GM12878 (cell line): ENCODE data around the gene PPP1R9B. TPM values are rescaled to one million over a fixed set of nuclear protein-coding genes. Genes with fewer than 3 reads are reported as not detected.

Source experiments
- ATAC-seq: fragments of 200-7000 bp; cut with Tn5 transposase; 3 replicates; pipeline ENCODE4 v1.9.1; 2020; ENCODE audit warnings: mild to moderate bottlenecking, moderate library complexity
- BruUV-seq: library from RNA; stranded (reverse); fragments of 400-500 nt; replicated peaks from 2 replicates; lab custom pipeline; 2021; lab: Mats Ljungman, UMichigan
- CTCF ChIA-PET: fragments of 300-600 bp; sonication (Branson Sonifier 250); formaldehyde crosslinking; extraction: SDS; loops from one replicate; lab custom pipeline; 2021; ENCODE audit warnings: inconsistent platforms; lab: Yijun Ruan, JAX
- POLR2A ChIA-PET: fragments of 350-600 bp; formaldehyde crosslinking; extraction: SDS; loops from one replicate; lab custom pipeline; 2021; ENCODE audit warnings: inconsistent platforms; lab: Charles Lee
- RAD21 ChIA-PET: fragments of 300-600 bp; sonication (Branson Sonifier 250); formaldehyde crosslinking; loops from one replicate; lab custom pipeline; 2023; ENCODE audit warnings: antibody characterized with exemption; ENCODE audit not compliant: unreplicated experiment; lab: Charles Lee
- SMC1A ChIA-PET: fragments of 300-600 bp; sonication (Branson Sonifier 250); formaldehyde crosslinking; loops from one replicate; lab custom pipeline; 2023; ENCODE audit not compliant: unreplicated experiment, uncharacterized antibody; lab: Charles Lee
- DNase-seq: peaks from one replicate; pipeline ENCODE4 v3.0.0-alpha.2; 2011; ENCODE audit warnings: low read depth, low spot score
- FAIRE-seq: peaks from 3 replicates; lab custom pipeline; 2011; peaks lifted over from hg19 to GRCh38; lab: Jason Lieb, UNC
- H2AFZ ChIP-seq: 2 replicates; pipeline ENCODE4 v1.6.0; 2011; ENCODE audit warnings: low read depth, low read length, control low read depth; ENCODE audit not compliant: control insufficient read depth
- H3K27ac ChIP-seq: 2 replicates; pipeline ENCODE4 v1.5.1; 2011; ENCODE audit warnings: control low read depth; ENCODE audit not compliant: control insufficient read depth, insufficient read depth
- H3K27me3 ChIP-seq, 2 experiments: replicated peaks in 1 of 2; 2 replicates each; pipeline versions ENCODE4 v1.6.0 to v1.6.1; 2011; ENCODE audit warnings: low read length in 1 of 2; ENCODE audit not compliant: control insufficient read depth in 2 of 2, insufficient read depth in 2 of 2
- H3K36me3 ChIP-seq, 2 experiments: 2 replicates each; pipeline ENCODE4 v1.5.1; 2011; ENCODE audit warnings: low read length in 1 of 2; ENCODE audit not compliant: control insufficient read depth in 2 of 2, insufficient read depth in 2 of 2
- H3K4me1 ChIP-seq: 2 replicates; pipeline ENCODE4 v1.6.1; 2011; ENCODE audit warnings: mild to moderate bottlenecking, low read length, moderate library complexity, mixed read lengths; ENCODE audit not compliant: control insufficient read depth, insufficient read depth
- H3K4me2 ChIP-seq: 2 replicates; pipeline ENCODE4 v1.6.0; 2011; ENCODE audit warnings: control low read depth; ENCODE audit not compliant: control insufficient read depth, insufficient read depth
- H3K4me3 ChIP-seq: fragments of 200-600 bp; sonication (generic); 2 replicates; pipeline ENCODE4 v1.5.1; 2016
- H3K79me2 ChIP-seq: 2 replicates; pipeline ENCODE4 v1.6.0; 2011; ENCODE audit warnings: low read length; ENCODE audit not compliant: control insufficient read depth, insufficient read depth
- H3K9ac ChIP-seq: 2 replicates; pipeline ENCODE4 v1.8.0; 2011; ENCODE audit warnings: low read length, control low read depth, mixed read lengths; ENCODE audit not compliant: control insufficient read depth, insufficient read depth
- H3K9me3 ChIP-seq: replicated peaks from 3 replicates; pipeline ENCODE4 v1.5.1; 2011; ENCODE audit warnings: mild to moderate bottlenecking, low read length; ENCODE audit not compliant: control insufficient read depth, insufficient read depth
- H4K20me1 ChIP-seq: 2 replicates; pipeline ENCODE4 v1.6.0; 2011; ENCODE audit not compliant: control insufficient read depth, insufficient read depth
- CBX5 ChIP-seq: sonication (generic); IDR thresholded peaks from 2 replicates; pipeline ENCODE4 v1.6.1; 2016; ENCODE audit warnings: low read depth, moderate library complexity, mild to moderate bottlenecking, inconsistent platforms
- HDAC2 ChIP-seq: fragments of 200-600 bp; sonication (generic); IDR thresholded peaks from 2 replicates; pipeline ENCODE4 v1.6.1; 2017
- SMAD1 ChIP-seq: fragments of 450-650 bp; IDR thresholded peaks from 2 replicates; pipeline ENCODE4 v1.6.1; 2018; ENCODE audit warnings: mild to moderate bottlenecking, low read depth; ENCODE audit not compliant: partially characterized antibody
- SREBF2 ChIP-seq: IDR thresholded peaks from 2 replicates; pipeline ENCODE4 v1.6.1; 2012; ENCODE audit warnings: mild to moderate bottlenecking, low read length
- ZNF24 ChIP-seq: fragments of 450-650 bp; IDR thresholded peaks from 2 replicates; pipeline ENCODE4 v1.6.1; 2017; ENCODE audit warnings: antibody characterized with exemption, mild to moderate bottlenecking
- WGBS: methylation state at CpG from one replicate; pipeline ENCODE4 v1.1.6; 2016; ENCODE audit warnings: low lambda C conversion rate; ENCODE audit not compliant: insufficient replicate concordance, insufficient coverage; ENCODE audit errors: missing lambda C conversion rate; 5-methylcytosine and 5-hydroxymethylcytosine counted together
- in situ Hi-C: fragments of 300-500 bp; cut with MboI; formaldehyde crosslinking; loops from 9 replicates; pipeline ENCODE4 v1.14.3; 2018; ENCODE audit warnings: mixed read lengths
- intact Hi-C: fragments of 100-400 bp; cut with micrococcal nuclease; formaldehyde crosslinking; loops from one replicate; pipeline ENCODE4 v1.14.2; 2022; ENCODE audit not compliant: unreplicated experiment
- polyA plus RNA-seq, 11 experiments: library from polyadenylated mRNA; depleted of rRNA in 4 of 11; unstranded in 6 of 11; stranded (reverse) in 5 of 11; fragments of >200 nt; fragmentation: Nextera tagmentation in 4 of 11; fragmentation: Illumina TruSeq in 1 of 11; extraction: Ambion mirVana in 4 of 11; extraction: Trizol in 1 of 11; gene quantifications; 1 replicate in 1 of 11; 2 replicates in 10 of 11; pipeline versions ENCODE4 v1.2.1 to v1.2.3, GENCODE V29; 2011 to 2016; ENCODE audit warnings: inconsistent platforms in 2 of 11, missing spikeins in 2 of 11, low read depth in 1 of 11
- total RNA-seq, 4 experiments: library from RNA; depleted of rRNA in 3 of 4; stranded (reverse); fragments of >200 nt in 3 of 4; fragmentation: Illumina TruSeq in 1 of 4; extraction: Trizol in 1 of 4; gene quantifications; 2 replicates each; pipeline versions ENCODE4 v1.2.1 to v1.2.3, GENCODE V29; 2013 to 2021
- TF ChIP-seq, protein P1 (sequence below): IDR thresholded peaks from 2 replicates; pipeline ENCODE4 v1.6.1; 2011; ENCODE audit warnings: borderline replicate concordance, low read depth, mild to moderate bottlenecking, moderate library complexity, mixed read lengths, low read length; ENCODE audit not compliant: insufficient read depth; ENCODE audit errors: extremely low read length
- TF ChIP-seq, protein P2 (sequence below): IDR thresholded peaks from 2 replicates; pipeline ENCODE4 v1.6.1; 2012; ENCODE audit warnings: improper control_type of control experiment, low read depth, low read length; ENCODE audit not compliant: insufficient replicate concordance
- TF ChIP-seq, protein P3 (sequence below): fragments of 450-650 bp; IDR thresholded peaks from 2 replicates; pipeline ENCODE4 v1.6.1; 2017; ENCODE audit warnings: low read depth, mild to moderate bottlenecking, moderate library complexity

PPP1R9B gene
- total and polyA plus RNA-seq, 10 of the 15 experiments (the other 5 are each of a cell fraction or from before 2014, with no cell fraction given), result 0.20 to 107 (median 37.5) TPM

DNA sequence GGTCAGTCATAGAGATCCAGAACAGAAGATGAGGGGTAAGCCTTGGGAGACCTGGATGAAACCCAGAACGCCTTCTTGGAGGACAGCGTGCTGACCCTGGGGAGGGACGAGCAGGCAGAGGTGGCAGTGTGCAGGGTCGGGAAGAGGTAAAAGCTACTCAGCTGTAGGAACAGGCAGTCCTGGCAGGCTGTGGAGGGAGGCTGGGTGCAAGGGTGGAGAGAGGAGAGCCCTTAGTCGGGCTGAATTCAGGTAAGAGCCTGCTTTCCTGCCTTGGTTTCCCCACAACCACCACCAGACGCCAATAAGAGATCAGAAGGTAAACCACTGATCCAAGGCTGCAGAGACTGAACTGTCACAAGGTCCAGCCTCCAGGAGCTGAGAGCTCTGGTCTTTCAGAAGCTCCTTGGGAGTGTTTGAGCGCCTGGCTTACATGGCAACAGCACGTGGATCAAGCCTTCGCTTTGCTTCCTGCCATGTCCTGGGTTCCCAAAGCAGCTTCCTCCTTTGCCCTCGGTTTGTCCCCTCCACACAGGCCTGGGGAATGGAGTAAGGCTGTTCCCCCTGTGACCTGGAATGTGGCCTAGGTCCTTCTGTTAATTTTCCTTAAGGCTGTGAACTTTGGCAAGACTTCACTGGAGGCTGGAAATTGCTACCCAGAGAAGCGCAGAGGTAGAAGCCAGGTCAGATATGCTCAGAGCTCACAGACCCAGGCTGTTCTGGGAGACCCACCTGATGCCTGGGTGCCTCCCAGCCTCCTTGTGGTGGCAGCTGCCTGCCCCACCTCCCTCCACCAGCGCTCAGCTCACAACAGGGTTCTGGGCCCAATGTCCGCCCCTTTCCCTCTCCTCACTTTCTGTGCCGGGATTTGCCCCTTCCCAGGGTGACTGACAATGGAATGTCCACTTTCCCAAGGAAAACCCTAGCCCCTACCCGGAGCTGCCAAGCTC, 59.2 kb downstream of the PPP1R9B start:
- no peaks in the 10 kb centered on the region for H3K27me3 ChIP-seq
- intact Hi-C loops (no loop called here), in situ Hi-C loops (loop anchor here (5.0 kb wide), 1 partner anchor 64 kb away; no protein-coding TSS in a partner anchor)
- TF ChIP-seq CBX5 (no peak), HDAC2 (no peak), SREBF2 (no peak), SMAD1 (no peak), ZNF24 (no peak)
- TF ChIP-seq, protein P1, sequence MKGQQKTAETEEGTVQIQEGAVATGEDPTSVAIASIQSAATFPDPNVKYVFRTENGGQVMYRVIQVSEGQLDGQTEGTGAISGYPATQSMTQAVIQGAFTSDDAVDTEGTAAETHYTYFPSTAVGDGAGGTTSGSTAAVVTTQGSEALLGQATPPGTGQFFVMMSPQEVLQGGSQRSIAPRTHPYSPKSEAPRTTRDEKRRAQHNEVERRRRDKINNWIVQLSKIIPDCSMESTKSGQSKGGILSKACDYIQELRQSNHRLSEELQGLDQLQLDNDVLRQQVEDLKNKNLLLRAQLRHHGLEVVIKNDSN, result no peak
- TF ChIP-seq, protein P2, sequence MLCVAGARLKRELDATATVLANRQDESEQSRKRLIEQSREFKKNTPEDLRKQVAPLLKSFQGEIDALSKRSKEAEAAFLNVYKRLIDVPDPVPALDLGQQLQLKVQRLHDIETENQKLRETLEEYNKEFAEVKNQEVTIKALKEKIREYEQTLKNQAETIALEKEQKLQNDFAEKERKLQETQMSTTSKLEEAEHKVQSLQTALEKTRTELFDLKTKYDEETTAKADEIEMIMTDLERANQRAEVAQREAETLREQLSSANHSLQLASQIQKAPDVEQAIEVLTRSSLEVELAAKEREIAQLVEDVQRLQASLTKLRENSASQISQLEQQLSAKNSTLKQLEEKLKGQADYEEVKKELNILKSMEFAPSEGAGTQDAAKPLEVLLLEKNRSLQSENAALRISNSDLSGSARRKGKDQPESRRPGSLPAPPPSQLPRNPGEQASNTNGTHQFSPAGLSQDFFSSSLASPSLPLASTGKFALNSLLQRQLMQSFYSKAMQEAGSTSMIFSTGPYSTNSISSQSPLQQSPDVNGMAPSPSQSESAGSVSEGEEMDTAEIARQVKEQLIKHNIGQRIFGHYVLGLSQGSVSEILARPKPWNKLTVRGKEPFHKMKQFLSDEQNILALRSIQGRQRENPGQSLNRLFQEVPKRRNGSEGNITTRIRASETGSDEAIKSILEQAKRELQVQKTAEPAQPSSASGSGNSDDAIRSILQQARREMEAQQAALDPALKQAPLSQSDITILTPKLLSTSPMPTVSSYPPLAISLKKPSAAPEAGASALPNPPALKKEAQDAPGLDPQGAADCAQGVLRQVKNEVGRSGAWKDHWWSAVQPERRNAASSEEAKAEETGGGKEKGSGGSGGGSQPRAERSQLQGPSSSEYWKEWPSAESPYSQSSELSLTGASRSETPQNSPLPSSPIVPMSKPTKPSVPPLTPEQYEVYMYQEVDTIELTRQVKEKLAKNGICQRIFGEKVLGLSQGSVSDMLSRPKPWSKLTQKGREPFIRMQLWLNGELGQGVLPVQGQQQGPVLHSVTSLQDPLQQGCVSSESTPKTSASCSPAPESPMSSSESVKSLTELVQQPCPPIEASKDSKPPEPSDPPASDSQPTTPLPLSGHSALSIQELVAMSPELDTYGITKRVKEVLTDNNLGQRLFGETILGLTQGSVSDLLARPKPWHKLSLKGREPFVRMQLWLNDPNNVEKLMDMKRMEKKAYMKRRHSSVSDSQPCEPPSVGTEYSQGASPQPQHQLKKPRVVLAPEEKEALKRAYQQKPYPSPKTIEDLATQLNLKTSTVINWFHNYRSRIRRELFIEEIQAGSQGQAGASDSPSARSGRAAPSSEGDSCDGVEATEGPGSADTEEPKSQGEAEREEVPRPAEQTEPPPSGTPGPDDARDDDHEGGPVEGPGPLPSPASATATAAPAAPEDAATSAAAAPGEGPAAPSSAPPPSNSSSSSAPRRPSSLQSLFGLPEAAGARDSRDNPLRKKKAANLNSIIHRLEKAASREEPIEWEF, result no peak
- TF ChIP-seq, protein P3, sequence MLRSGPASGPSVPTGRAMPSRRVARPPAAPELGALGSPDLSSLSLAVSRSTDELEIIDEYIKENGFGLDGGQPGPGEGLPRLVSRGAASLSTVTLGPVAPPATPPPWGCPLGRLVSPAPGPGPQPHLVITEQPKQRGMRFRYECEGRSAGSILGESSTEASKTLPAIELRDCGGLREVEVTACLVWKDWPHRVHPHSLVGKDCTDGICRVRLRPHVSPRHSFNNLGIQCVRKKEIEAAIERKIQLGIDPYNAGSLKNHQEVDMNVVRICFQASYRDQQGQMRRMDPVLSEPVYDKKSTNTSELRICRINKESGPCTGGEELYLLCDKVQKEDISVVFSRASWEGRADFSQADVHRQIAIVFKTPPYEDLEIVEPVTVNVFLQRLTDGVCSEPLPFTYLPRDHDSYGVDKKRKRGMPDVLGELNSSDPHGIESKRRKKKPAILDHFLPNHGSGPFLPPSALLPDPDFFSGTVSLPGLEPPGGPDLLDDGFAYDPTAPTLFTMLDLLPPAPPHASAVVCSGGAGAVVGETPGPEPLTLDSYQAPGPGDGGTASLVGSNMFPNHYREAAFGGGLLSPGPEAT, result no peak
- BruUV-seq, result no TSS peak
- H3K27ac ChIP-seq, result no peak overlapping the region
- H3K36me3 ChIP-seq, result no peaks in the 10 kb centered on the region
- 50% methylated on average over 15 of the region's 15 CpGs for WGBS
- no peak overlapping the region for H3K4me2 ChIP-seq
- ChIA-PET CTCF (interaction anchor here (0.7 to 5.7 kb wide), 13 partner anchors 11 to 207 kb away, joined by 3 to 64 read pairs (median 7); partner anchors contain the start of genes ITGA3 and PPP1R9B), SMC1A (interaction anchor here (0.6 to 3.7 kb wide), 5 partner anchors 24 to 330 kb away, joined by 3 to 23 read pairs (median 5); no protein-coding TSS in a partner anchor), RAD21 (interaction anchor here (0.6 to 1.2 kb wide), 2 partner anchors 109 to 207 kb away, joined by 3 read pairs; no protein-coding TSS in a partner anchor), POLR2A (no interaction called here)
- H3K4me1 ChIP-seq, result peaks cover 11% of the 10 kb centered on the region
- DNase-seq (no peak), ATAC-seq (no peak), FAIRE-seq (no peak)
- H3K9me3 ChIP-seq, result no peaks in the 10 kb centered on the region
- no peak overlapping the region for H3K4me3 ChIP-seq
- no peaks in the 10 kb centered on the region for H3K79me2 ChIP-seq
- no peak overlapping the region for H3K9ac ChIP-seq
- no peaks in the 10 kb centered on the region for H4K20me1 ChIP-seq
- H2AFZ ChIP-seq, result no peak overlapping the region
